Activated CD8-positive, alpha-beta memory T cell treated with anti-CD3 and anti-CD28 coated beads for 4 hours (primary cell): ENCODE data around the gene TCEA3.

Experiments
- DNase-seq, 2 donors: peaks; one replicate each; pipeline ENCODE4 v3.0.0-alpha.2; 2020; ENCODE audit warnings: low read depth in 2 of 2

The TCEA3 gene

DNA sequence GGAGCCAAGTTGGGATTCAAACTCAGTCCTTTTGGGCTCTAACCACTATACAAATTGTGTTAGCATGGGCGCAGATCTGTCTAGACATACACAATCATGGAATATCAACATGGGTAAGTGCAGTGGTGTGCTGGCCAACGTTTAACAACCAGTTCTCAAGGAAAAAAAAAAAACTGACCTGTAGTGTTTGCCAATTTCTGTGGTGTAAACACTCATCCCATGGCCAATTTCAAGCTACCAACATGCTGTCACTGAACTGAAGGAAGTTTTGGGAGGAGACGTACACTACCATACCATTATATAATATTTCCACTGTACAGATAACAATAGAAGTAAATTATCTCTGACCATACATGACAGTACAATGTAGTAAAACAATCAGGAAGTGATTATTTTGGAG is 3.2 kb downstream of the TCEA3 start:
- DNase-seq, result no peak

- no peak for DNase-seq
These were observed 3.8 kb downstream of the TCEA3 start for GRCh38 chr1:23420778-23421177.

- no peak for DNase-seq
These were observed 5.4 kb downstream of the TCEA3 start for GRCh38 chr1:23419180-23419579.

DNA sequence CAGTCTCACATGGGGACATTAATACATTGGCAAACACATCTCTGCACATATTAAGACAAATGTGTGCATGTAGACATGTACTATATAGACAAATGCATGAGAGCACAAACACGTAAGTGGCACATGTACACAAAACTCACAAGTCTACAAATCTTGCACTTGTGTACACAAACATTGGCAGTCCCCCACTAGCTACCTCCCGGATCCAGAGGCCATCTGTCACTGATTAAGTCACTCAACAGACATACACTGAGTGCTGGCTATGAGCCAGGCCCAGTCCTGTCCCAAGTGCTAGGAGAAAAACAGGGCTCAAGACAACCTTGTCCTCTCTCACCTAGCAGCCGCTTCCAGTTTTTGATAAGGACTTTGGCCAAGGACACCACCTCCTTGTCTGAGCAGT is 7.0 kb downstream of the TCEA3 start:
- DNase-seq, result no peak

DNA sequence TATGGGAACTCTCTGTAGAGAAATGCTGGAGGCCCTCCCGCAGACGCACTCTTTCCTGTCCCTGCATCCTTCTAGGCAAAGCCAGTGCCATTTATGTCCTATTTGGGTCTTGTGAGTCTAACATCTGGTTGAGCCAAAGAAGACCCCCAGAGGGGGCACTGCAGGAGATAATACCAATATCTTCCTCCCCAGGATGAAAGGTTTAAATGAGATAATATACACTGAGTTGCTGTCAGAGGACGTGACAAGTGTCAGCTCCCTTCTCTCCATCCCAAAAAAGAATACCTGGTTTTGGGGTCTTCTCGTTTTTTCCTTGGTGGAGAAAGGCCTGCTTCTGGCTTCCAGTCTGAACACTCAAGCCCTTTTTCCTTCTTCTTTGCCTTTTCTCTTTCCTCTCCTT is 7.6 kb downstream of the TCEA3 start:
- no peak for DNase-seq

- DNase-seq, result no peak
These were observed 15.7 kb downstream of the TCEA3 start for GRCh38 chr1:23408797-23409290.

DNA sequence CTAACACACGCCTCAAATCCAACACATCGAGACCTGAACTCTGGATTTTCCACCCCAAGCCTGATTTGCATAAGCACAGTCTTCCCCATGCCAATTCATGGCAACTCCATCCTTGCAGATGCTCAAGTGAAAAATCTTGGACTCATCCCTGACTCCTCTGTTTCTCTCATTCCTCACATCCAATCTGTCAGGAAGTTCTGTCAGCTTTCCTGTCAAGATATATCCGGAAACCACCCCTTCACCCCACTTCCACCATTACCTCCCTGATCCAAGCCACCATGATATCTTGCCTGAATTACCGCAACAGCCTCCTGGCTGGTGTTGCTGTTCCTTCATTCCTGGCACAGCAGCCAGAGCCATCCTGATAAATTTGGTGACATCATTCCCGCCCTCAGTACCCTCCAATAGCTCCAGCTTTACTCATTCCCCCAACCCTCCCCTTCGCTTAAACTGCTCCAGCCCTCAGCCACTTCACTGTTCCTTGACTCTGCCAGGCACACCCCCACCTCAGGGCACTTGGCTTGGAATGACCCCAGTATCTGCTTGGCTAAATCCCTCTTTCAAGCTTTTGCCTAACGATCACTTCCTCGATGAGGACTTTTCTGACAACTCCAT is 17.4 kb downstream of the TCEA3 start:
- no peak for DNase-seq

DNA sequence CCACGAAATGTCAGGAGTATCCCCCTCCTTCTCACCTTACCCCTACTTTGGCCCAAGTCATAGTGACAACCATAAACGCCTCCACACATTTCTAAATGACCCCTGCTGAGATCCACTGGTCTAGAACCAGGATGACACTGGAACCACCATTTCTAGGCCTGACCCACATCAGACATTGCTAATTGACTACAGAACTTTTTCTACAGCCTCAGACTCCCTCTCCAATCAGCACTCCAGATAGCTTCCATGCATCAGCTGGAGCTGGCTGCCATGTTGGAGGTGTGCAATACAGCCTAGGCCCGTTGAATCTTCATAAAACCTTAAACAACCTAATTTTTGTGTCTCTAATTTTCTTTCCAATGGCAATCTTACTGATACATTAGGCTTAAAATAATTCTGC is 18.6 kb downstream of the TCEA3 start:
- no peak for DNase-seq

GRCh38 chr1:23403735-23404486 is 20.6 kb downstream of the TCEA3 start:
- DNase-seq, result peak; percentile 58 to 59

DNA sequence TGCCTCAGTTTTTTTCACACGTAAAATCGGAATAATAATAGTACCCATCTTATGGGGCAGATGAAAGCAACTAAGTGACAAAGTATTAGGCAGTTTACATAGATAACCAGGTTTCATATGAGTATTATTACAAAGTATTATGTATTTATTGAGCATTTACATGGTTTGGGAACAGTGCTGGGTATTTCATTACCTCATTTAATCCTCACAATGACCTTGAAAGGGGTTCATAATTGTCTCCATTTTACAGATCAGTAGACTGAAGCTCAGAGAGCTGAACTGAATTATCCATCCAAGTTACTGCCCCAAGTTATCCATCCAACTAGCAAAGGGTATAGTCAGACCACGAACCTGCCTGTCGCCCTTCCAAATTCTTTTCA is 21.2 kb downstream of the TCEA3 start:
- no peak for DNase-seq

DNA sequence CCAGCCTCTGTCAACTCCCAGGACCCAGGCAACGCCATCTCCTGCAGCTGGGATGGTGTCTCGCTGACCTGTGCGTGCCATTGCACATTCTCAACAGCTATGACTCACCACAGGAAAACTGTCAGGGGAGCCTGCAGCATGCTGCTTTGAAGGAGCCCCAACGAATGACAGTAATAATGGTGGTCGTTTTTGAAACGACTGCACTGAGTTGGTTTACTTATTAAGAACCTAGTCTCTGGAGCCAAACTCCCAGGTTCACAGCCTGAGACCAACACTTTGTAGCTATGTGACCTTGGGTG is 21.6 kb downstream of the TCEA3 start:
- DNase-seq, result no peak

DNA sequence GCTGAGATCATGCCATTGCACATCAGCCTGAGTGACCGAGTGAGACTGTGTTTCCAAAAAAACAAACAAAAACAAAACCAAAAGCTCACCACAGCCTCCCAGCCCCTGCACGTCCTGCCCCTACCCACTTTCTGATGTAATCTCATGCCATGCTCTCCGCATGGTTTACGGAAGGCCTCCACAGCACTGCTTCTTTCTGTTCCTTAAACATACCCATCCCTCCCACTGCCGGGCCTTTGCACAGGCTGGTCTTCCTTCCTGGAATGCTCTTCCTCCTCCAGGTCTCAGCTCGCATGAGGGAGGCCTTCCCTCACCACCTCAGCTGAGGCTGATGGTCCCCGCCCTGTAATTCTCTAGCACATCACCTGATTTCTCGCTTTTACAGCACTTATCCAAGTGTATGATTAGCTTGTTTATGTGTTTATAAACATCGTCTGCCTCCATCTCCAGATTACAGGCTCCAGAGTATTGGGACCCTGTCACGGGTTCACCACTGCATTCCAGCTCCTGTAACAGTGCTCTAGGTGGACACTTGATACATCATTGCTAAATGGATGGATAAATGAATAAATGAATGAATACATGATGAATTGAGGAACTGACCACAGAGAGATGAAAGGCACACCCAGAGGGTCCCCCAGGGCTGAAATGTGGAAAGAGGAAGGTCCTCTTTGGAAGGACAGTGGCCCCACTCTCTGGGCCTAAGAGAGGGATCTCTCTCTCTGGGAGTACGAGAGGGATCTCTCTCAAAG is 22.1 kb downstream of the TCEA3 start:
- DNase-seq, result no peak

DNA sequence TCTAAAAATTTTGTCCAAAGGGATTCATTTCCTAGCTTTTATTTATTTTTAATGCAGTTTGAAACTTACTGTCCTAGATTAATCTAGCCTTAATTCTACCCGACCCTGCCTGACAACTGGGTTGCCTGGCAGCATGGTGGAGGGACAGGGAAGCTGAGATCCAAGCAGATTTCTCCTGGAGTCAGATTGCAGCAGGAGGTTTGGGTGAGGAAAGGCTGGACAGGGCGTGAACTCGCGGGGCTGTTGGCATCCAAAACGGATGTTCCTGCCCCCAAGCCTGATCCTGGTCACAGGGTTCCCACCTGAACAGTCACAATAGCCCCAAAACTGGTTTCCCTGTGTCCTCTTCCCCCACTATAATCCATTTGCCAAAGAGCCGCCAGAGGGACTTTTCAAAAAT is 23.2 kb downstream of the TCEA3 start:
- no peak for DNase-seq

- no peak for DNase-seq
These were observed 24.0 kb downstream of the TCEA3 start for GRCh38 chr1:23400324-23401114.

DNA sequence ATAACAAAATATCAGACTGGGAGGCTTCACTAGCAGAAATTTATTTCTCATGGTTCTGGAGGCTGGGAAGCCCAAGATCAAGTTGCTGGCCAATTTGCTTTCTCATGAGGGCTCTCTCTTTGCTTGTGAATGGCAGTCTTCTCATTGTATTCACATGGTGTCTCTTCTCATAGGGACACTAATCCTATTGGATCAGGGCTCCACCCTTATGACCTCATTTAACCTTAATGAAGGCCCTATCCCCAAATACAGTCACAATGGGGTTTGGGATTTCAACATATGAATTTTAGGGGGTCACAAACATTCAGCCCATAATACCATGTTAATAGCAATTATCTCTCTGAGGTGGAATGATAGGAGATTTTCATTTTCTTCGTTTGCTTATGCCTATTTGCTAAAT is 25.3 kb downstream of the TCEA3 start:
- no peak for DNase-seq

GRCh38 chr1:23397908-23398307 is 26.6 kb downstream of the TCEA3 start:
- DNase-seq, result no peak

DNA sequence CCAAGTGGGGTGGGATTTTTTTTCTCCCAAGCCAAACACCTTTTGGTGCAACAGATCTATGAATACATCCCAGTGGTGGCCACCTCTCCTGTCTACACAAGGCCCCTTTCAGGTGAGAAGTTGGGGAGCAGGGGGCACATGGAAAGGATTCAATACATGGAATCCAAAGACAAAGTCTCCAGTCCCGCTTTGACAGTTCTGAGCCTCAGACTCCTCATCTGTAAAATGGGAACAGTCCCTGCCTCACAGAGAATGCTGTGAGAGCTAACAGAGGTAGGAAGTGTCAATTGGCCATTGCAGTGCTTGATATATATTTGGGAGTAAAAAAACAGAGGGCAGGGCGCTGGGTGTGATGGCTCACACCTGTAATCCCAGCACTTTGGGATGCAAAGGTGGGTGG is 28.2 kb downstream of the TCEA3 start:
- DNase-seq, result no peak

DNA sequence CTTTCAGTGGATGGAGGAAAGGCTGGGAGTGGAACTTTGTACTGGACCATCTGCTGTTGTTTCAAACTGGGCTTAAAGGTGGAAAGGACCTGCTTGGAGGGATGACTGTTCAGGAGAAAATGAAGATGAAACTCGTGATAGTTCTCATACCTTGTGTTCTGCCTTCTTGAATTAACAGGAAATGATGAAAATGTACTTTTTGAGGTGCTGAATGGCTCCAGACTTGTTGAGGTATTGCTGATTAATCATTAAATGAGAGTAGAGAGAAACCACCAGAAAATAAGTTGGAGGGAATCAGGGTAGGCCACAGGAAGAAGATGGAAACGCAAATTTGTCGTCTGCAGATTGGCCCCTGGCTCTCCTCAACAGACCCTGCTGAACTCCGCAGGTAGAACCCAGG is 28.7 kb downstream of the TCEA3 start:
- DNase-seq, result no peak

- DNase-seq, result no peak
These were observed 29.3 kb downstream of the TCEA3 start for GRCh38 chr1:23395154-23395724.

DNA sequence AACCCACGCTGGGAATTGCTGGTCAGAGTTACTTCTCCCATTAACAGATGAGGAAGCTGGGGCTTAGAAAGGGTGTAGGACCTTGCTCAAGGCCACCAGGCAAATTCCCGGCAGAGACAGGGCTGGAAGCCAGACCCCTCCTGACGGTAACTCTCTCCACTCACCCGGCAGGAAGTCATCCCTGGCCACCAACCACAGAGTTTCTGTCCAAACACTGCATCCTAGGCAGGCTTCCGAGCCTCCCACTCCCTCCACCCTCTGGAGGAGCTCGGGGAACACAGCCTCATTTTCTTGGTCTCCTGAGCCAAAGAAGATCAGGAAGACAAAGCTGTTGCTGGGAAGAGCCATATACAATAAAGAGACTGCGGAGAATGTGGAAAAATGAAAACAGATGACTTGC is 29.9 kb downstream of the TCEA3 start:
- DNase-seq, result no peak

DNA sequence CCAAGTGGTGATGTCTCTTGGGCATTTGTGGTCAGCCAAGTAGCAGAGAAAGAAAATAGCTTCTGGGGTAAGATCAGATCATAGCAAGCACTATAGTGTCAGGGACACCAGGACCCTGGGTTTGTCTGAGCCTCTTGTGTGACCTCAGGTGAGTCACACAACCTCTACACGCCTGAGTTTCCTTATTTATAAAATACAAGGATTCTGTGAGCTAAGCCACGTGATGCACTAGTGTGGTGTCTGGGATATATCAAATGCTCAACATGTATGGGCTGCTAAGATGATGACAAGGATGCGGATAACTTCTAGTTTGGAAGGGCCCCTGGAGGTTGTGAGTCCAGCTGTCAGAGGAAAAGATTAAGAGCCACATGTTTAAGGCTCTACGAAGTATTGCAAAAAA is 30.4 kb downstream of the TCEA3 start:
- no peak for DNase-seq

- no peak for DNase-seq
These were observed 30.8 kb downstream of the TCEA3 start for GRCh38 chr1:23393706-23394105.
